HuH-7.5 (cell line): ENCODE results near the gene TAF11L14.
"Not testable (repeated sequence)": the region's sequence is repeated elsewhere in the genome, so short reads cannot be mapped to it uniquely, and the experiment has no call there.

Experiments
- DNase-seq: peaks from one replicate; pipeline ENCODE4 v3.0.0; 2011; ENCODE audit warnings: low spot score

Gene TAF11L14

GRCh38 chr5:17634160-17634559, at the start of gene TAF11L14:
TAF11L14 (plus strand) TSS chr5:17634460.
- DNase-seq: no peak

GRCh38 chr5:17585658-17586057, 48.6 kb upstream of the TAF11L14 start, which contains the start of gene TAF11L7:
TAF11L7 (minus strand) TSS chr5:17585758.
- DNase-seq: not testable (repeated sequence)

GRCh38 chr5:17590860-17591259, 43.4 kb upstream of the TAF11L14 start, which contains the start of gene TAF11L8:
TAF11L8 (minus strand) TSS chr5:17590960.
- DNase-seq: not testable (repeated sequence)

- not testable (repeated sequence) for DNase-seq
Measured at GRCh38 chr5:17594255-17594654, 40.0 kb upstream of the TAF11L14 start, which contains the start of gene TAF11L9. TAF11L9 (minus strand) TSS chr5:17594394.

GRCh38 chr5:17597728-17598127, 36.5 kb upstream of the TAF11L14 start, which contains the start of gene TAF11L10:
TAF11L10 (minus strand) TSS chr5:17597828.
- DNase-seq: not testable (repeated sequence)

- DNase-seq: not testable (repeated sequence)
Measured at GRCh38 chr5:17603880-17604279, 30.4 kb upstream of the TAF11L14 start, which contains the start of gene TAF11L11. TAF11L11 (plus strand) TSS chr5:17604183.

- DNase-seq: no peak
Measured at GRCh38 chr5:17604951-17605350, 29.3 kb upstream of the TAF11L14 start.

GRCh38 chr5:17607461-17607860, 26.8 kb upstream of the TAF11L14 start:
- not testable (repeated sequence) for DNase-seq

- DNase-seq: not testable (repeated sequence)
Measured at GRCh38 chr5:17610092-17610491, 24.2 kb upstream of the TAF11L14 start, which contains the start of gene TAF11L12. TAF11L12 (plus strand) TSS chr5:17610392.

- DNase-seq: no peak
Measured at GRCh38 chr5:17614872-17615605, 19.2 kb upstream of the TAF11L14 start.

GRCh38 chr5:17619354-17619753, 14.9 kb upstream of the TAF11L14 start:
- no peak for DNase-seq

GRCh38 chr5:17620627-17621026, 13.6 kb upstream of the TAF11L14 start:
- DNase-seq: no peak

GRCh38 chr5:17625686-17626085, 8.6 kb upstream of the TAF11L14 start:
- no peak for DNase-seq

GRCh38 chr5:17631788-17632187, 2.5 kb upstream of the TAF11L14 start, which contains the start of gene TAF11L13:
TAF11L13 (plus strand) TSS chr5:17632088.
- DNase-seq: not testable (repeated sequence)

GRCh38 chr5:17649232-17649631, 15.0 kb downstream of the TAF11L14 start:
- not testable (repeated sequence) for DNase-seq

- not testable (repeated sequence) for DNase-seq
Measured at GRCh38 chr5:17655201-17655759, 21.0 kb downstream of the TAF11L14 start.

- no peak for DNase-seq
Measured at GRCh38 chr5:17655921-17656320, 21.7 kb downstream of the TAF11L14 start.

GRCh38 chr5:17663182-17663581, 28.9 kb downstream of the TAF11L14 start:
- DNase-seq: no peak

- no peak for DNase-seq
Measured at GRCh38 chr5:17665836-17666235, 31.6 kb downstream of the TAF11L14 start.

- DNase-seq: no peak
Measured at GRCh38 chr5:17666726-17667235, 32.5 kb downstream of the TAF11L14 start.

GRCh38 chr5:17670353-17670752, 36.1 kb downstream of the TAF11L14 start:
- DNase-seq: no peak

GRCh38 chr5:17678751-17679324, 44.6 kb downstream of the TAF11L14 start:
- no peak for DNase-seq
